H1 (cell line): ENCODE results near the gene LRRTM4.
"Not testable (repeated sequence)": the region's sequence is repeated elsewhere in the genome, so short reads cannot be mapped to it uniquely, and the experiment has no call there.

ENCODE experiments used
- CBX8 ChIP-seq: fragments of 300-800, 300-1000 bp; sonication (generic); IDR thresholded peaks from 2 replicates; pipeline ENCODE4 v1.7.1; 2016; ENCODE audit warnings: low read depth, low read length, borderline replicate concordance
- CHD1 ChIP-seq: IDR thresholded peaks from 2 replicates; pipeline ENCODE4 v1.6.1; 2012; ENCODE audit warnings: low read depth, low read length, improper control_type of control experiment
- EZH2 ChIP-seq: fragments of 200-600 bp; sonication (generic); IDR thresholded peaks from 2 replicates; pipeline ENCODE4 v1.7.1; 2012; ENCODE audit warnings: low read depth, mild to moderate bottlenecking, moderate library complexity, low read length, inconsistent platforms; ENCODE audit not compliant: severe bottlenecking
- MAX ChIP-seq: IDR thresholded peaks from 2 replicates; pipeline ENCODE4 v1.6.1; 2012; ENCODE audit warnings: inconsistent platforms
- SP2 ChIP-seq: IDR thresholded peaks from 2 replicates; pipeline ENCODE4 v1.6.1; 2012; ENCODE audit warnings: mild to moderate bottlenecking, low read length, inconsistent platforms
- TBP ChIP-seq: IDR thresholded peaks from 2 replicates; pipeline ENCODE4 v1.6.1; 2011; ENCODE audit warnings: low read depth, low read length, improper control_type of control experiment
- YY1 ChIP-seq: IDR thresholded peaks from 2 replicates; pipeline ENCODE4 v1.6.1; 2011; ENCODE audit warnings: low read depth, mild to moderate bottlenecking, low read length
- TF ChIP-seq, protein P1 (sequence below), 3 experiments: IDR thresholded peaks; 1 replicate in 2 of 3; 2 replicates in 1 of 3; pipeline versions ENCODE4 v1.5.1 to v1.6.1; 2011; ENCODE audit warnings: low read length in 3 of 3, mild to moderate bottlenecking in 3 of 3, inconsistent platforms in 2 of 3, low read depth in 1 of 3, moderate library complexity in 1 of 3; ENCODE audit not compliant: insufficient read depth in 1 of 3; ENCODE audit errors: control extremely low read depth in 1 of 3

GRCh38 chr2:76781313-76781712 is 740.9 kb downstream of the LRRTM4 start:
- not testable (repeated sequence) for TF ChIP-seq CHD1, TBP, SP2, MAX, EZH2, YY1, CBX8
- TF ChIP-seq, protein P1, sequence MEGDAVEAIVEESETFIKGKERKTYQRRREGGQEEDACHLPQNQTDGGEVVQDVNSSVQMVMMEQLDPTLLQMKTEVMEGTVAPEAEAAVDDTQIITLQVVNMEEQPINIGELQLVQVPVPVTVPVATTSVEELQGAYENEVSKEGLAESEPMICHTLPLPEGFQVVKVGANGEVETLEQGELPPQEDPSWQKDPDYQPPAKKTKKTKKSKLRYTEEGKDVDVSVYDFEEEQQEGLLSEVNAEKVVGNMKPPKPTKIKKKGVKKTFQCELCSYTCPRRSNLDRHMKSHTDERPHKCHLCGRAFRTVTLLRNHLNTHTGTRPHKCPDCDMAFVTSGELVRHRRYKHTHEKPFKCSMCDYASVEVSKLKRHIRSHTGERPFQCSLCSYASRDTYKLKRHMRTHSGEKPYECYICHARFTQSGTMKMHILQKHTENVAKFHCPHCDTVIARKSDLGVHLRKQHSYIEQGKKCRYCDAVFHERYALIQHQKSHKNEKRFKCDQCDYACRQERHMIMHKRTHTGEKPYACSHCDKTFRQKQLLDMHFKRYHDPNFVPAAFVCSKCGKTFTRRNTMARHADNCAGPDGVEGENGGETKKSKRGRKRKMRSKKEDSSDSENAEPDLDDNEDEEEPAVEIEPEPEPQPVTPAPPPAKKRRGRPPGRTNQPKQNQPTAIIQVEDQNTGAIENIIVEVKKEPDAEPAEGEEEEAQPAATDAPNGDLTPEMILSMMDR (IDR thresholded peaks at IDR 0.05; ENCODE audit: control extremely low read depth in 1 of 3, insufficient read depth in 1 of 3, low read depth in 1 of 3, low read length in 3 of 3), result not testable (repeated sequence)
